Colonic mucosa (tissue), 4 donors: ENCODE data around the gene DMRTC1. TPM values are rescaled to one million over a fixed set of nuclear protein-coding genes. Genes with fewer than 3 reads are reported as not detected.
"Not testable (repeated sequence)": the region's sequence is repeated elsewhere in the genome, so short reads cannot be mapped to it uniquely, and the experiment has no call there.

Experiments used
- DNase-seq: peaks from one replicate; pipeline ENCODE4 v3.0.0-alpha.2; 2020
- H3K27ac ChIP-seq: fragments of 200-600 bp; one replicate; pipeline ENCODE4 v1.8.0; 2021
- H3K27me3 ChIP-seq: fragments of 200-600 bp; one replicate; pipeline ENCODE4 v1.8.0; 2021
- H3K36me3 ChIP-seq: fragments of 200-600 bp; one replicate; pipeline ENCODE4 v1.8.0; 2021
- H3K4me1 ChIP-seq: fragments of 200-600 bp; one replicate; pipeline ENCODE4 v1.8.0; 2021; ENCODE audit warnings: mild to moderate bottlenecking
- H3K4me3 ChIP-seq: fragments of 200-600 bp; one replicate; pipeline ENCODE4 v1.8.0; 2021
- H3K9ac ChIP-seq, 2 donors: one replicate each; pipeline ENCODE4 v1.7.0; 2013; ENCODE audit warnings: control low read depth in 2 of 2, low read depth in 2 of 2, low read length in 2 of 2
- H3K9me3 ChIP-seq: fragments of 200-600 bp; one replicate; pipeline ENCODE4 v1.8.0; 2021
- intact Hi-C: fragments of 100-400 bp; cut with DNase I; formaldehyde crosslinking; loops from one replicate; pipeline ENCODE4 v1.14.1; 2022
- total RNA-seq, 2 donors: library from RNA; stranded (reverse); fragmentation: NEBNext Ultra II Directional in 1 of 2; extraction: Animal tissue kit (Norgen Biotek cat#: 25700) in 1 of 2; gene quantifications; one replicate each; pipeline ENCODE4 v1.2.1, GENCODE V29; 2021
- donor health status: healthy.
- donor health status: DM: no; HTN: no; CAD: no.
- donor health status: DM: no; HTN: no; CAD: no.

DMRTC1 gene
- under 1 TPM in 1 of 2 donors, not detected in 1; 0.27 TPM for total RNA-seq

GRCh38 chrX:72943819-72944169 is at the start of gene DMRTC1:
DMRTC1 (minus strand) TSS chrX:72943837; CDS start chrX:72875694, 68,143 bp downstream.
- H3K36me3 ChIP-seq, H3K4me1 ChIP-seq, intact Hi-C loops: not testable (repeated sequence)

GRCh38 chrX:72980894-72981469 is 37.3 kb upstream of the DMRTC1 start:
- not testable (repeated sequence) for H3K27me3 ChIP-seq, H3K4me3 ChIP-seq, H3K9ac ChIP-seq

More at GRCh38 chrX:72943819-72944169, at the start of gene DMRTC1:
- H3K27me3 ChIP-seq, H3K27ac ChIP-seq, H3K9ac ChIP-seq, H3K9me3 ChIP-seq, H3K4me3 ChIP-seq, DNase-seq: not testable (repeated sequence)

GRCh38 chrX:72974885-72975284 is 31.2 kb upstream of the DMRTC1 start:
- H3K9ac ChIP-seq, intact Hi-C loops, H3K36me3 ChIP-seq, DNase-seq, H3K4me1 ChIP-seq, H3K27ac ChIP-seq, H3K27me3 ChIP-seq, H3K9me3 ChIP-seq, H3K4me3 ChIP-seq: not testable (repeated sequence)

More at GRCh38 chrX:72980894-72981469, 37.3 kb upstream of the DMRTC1 start:
- DNase-seq, H3K9me3 ChIP-seq, H3K4me1 ChIP-seq, H3K36me3 ChIP-seq, intact Hi-C loops, H3K27ac ChIP-seq: not testable (repeated sequence)

GRCh38 chrX:72971859-72972258 is 28.2 kb upstream of the DMRTC1 start:
- H3K36me3 ChIP-seq, H3K9ac ChIP-seq, H3K27ac ChIP-seq, intact Hi-C loops, H3K9me3 ChIP-seq, H3K4me3 ChIP-seq, H3K4me1 ChIP-seq, DNase-seq, H3K27me3 ChIP-seq: not testable (repeated sequence)

GRCh38 chrX:72959971-72960370 is 16.3 kb upstream of the DMRTC1 start:
- H3K9me3 ChIP-seq, H3K27me3 ChIP-seq, intact Hi-C loops, H3K4me1 ChIP-seq, H3K4me3 ChIP-seq, H3K36me3 ChIP-seq, H3K9ac ChIP-seq, DNase-seq, H3K27ac ChIP-seq: not testable (repeated sequence)

- intact Hi-C loops, H3K27me3 ChIP-seq, H3K9me3 ChIP-seq, H3K9ac ChIP-seq, H3K4me1 ChIP-seq, H3K36me3 ChIP-seq, H3K4me3 ChIP-seq, H3K27ac ChIP-seq, DNase-seq: not testable (repeated sequence)
Measured at GRCh38 chrX:72943035-72943818, 410 bp downstream of the DMRTC1 start.

GRCh38 chrX:72942272-72942671 is 1.4 kb downstream of the DMRTC1 start:
- intact Hi-C loops, H3K9me3 ChIP-seq, H3K27me3 ChIP-seq, H3K27ac ChIP-seq, DNase-seq, H3K36me3 ChIP-seq, H3K4me1 ChIP-seq, H3K4me3 ChIP-seq, H3K9ac ChIP-seq: not testable (repeated sequence)

- intact Hi-C loops, H3K27me3 ChIP-seq, H3K9ac ChIP-seq, H3K9me3 ChIP-seq, H3K27ac ChIP-seq, DNase-seq, H3K36me3 ChIP-seq, H3K4me3 ChIP-seq, H3K4me1 ChIP-seq: not testable (repeated sequence)
Measured at GRCh38 chrX:72937906-72938305, 5.7 kb downstream of the DMRTC1 start, which contains the start of gene FAM236A. FAM236A (plus strand) TSS chrX:72938206; CDS start chrX:72938263, 57 bp downstream.

- H3K27me3 ChIP-seq, intact Hi-C loops: not testable (repeated sequence)
Measured at GRCh38 chrX:72936882-72937455, 6.7 kb downstream of the DMRTC1 start.

GRCh38 chrX:72936455-72936854 is 7.2 kb downstream of the DMRTC1 start:
- H3K27me3 ChIP-seq, H3K9me3 ChIP-seq, DNase-seq, H3K36me3 ChIP-seq, H3K27ac ChIP-seq, H3K4me1 ChIP-seq, H3K4me3 ChIP-seq, intact Hi-C loops, H3K9ac ChIP-seq: not testable (repeated sequence)

More at GRCh38 chrX:72936882-72937455, 6.7 kb downstream of the DMRTC1 start:
- H3K27ac ChIP-seq, H3K36me3 ChIP-seq, DNase-seq, H3K4me1 ChIP-seq, H3K4me3 ChIP-seq, H3K9me3 ChIP-seq, H3K9ac ChIP-seq: not testable (repeated sequence)

GRCh38 chrX:72932283-72932682 is 11.4 kb downstream of the DMRTC1 start:
- H3K4me1 ChIP-seq, DNase-seq, intact Hi-C loops: not testable (repeated sequence)

GRCh38 chrX:72916096-72916495 is 27.5 kb downstream of the DMRTC1 start:
- H3K27me3 ChIP-seq, H3K9me3 ChIP-seq, H3K27ac ChIP-seq, H3K36me3 ChIP-seq, H3K4me1 ChIP-seq, intact Hi-C loops, H3K4me3 ChIP-seq, H3K9ac ChIP-seq: not testable (repeated sequence)
- DNase-seq = peak; percentile 1

More at GRCh38 chrX:72932283-72932682, 11.4 kb downstream of the DMRTC1 start:
- H3K9ac ChIP-seq, H3K27me3 ChIP-seq, H3K27ac ChIP-seq, H3K4me3 ChIP-seq, H3K9me3 ChIP-seq, H3K36me3 ChIP-seq: not testable (repeated sequence)

- H3K9me3 ChIP-seq, H3K27me3 ChIP-seq, H3K4me1 ChIP-seq, H3K36me3 ChIP-seq, DNase-seq, intact Hi-C loops, H3K9ac ChIP-seq, H3K27ac ChIP-seq, H3K4me3 ChIP-seq: not testable (repeated sequence)
Measured at GRCh38 chrX:72912315-72912714, 31.3 kb downstream of the DMRTC1 start, which contains the start of gene FAM236C. FAM236C (plus strand) TSS chrX:72912615; CDS start chrX:72912715, 100 bp downstream.
